ENCODE results near the gene GLRX2.
"Not testable (repeated sequence)": the region's sequence is repeated elsewhere in the genome, so short reads cannot be mapped to it uniquely, and the experiment has no call there.

Gene GLRX2

DNA sequence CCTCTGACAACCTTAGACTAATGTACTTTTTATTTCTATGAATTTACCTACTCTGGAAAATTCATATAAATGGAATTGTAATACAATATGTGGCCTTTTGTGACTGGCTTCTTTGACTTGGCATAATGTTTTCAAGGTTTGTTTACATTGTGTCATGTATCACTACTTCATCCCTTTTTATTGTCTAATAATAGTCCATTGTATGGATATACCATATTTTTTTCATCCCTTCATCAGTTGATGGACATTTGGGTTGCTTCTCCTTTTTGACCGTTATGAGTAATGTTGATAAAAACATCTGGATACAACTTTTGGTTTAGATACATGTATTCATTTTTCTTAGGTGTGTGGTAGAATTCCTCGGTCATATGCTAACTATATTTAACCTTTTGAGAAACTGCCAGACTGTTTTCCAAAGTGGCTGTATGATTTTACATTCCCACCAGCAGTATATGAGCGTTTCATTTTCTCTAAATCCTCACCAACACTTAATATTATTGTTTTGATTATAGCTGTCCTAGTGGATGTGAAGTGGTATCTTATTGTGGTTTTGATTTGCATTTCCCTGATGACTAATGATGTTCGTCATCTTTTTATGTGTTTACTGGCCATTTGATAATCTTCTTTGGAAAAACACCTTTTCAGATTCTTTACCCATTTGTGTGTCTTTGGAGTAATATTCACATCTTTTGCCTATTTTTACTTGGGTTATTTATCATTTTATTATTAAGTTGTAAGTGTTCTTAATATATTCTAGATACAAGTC is 42.3 kb downstream of the GLRX2 start:
- no peak for DNase-seq (ENCODE audit: low read depth)

DNA sequence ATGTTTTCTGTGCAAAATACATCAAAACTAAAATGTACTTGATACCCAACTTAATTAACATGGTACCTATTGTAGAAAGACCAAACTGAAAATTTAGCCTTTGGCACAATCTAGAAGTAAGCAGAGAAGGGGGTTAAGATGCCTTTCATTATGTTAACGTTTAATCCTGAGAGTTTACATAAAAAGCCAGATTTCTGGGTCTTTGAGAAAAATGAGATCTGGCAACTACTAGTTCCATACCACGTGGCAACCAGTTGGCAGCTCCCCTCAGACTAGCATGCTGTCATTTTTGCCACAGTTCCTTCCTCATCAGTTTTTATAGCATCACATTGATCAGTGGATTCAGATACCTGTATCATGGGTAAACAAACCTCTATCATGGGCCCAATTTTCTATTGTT is 44.3 kb downstream of the GLRX2 start:
- DNase-seq (ENCODE audit: low read depth) = no peak

DNA sequence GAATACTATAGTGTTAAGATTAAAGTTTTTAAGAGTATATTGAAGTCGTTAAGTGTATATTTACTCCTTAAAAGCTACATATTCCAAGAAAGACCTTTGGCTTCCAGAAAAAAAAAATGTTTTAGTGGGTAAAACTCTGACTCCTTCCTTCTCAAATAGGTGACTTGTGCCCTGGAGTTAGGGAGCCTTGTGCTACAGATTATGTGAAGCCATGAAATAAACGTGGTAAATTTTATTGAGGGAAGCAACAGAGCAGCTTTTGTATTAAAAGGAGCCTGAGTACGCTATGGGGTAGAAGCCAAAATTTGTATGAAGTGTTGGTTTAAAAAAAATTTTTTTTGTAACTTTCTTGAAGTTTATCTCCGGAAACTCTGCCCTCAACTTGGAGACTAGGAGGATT is 44.8 kb downstream of the GLRX2 start:
- no peak for DNase-seq (ENCODE audit: low read depth)

DNA sequence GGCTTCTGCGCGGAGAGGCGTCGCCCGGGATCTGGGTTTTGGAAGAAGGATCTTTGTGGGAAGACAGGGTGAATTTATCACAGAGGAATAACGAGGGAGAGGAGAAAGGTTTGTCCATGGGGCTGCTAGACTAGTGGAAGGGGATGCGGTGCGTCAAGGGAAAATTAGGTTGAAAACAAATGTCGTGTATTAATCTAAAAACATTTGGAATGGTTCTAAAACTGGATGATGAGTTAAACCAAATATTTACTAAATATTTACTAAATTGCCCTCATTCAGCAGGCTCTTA is 45.2 kb downstream of the GLRX2 start:
- DNase-seq (ENCODE audit: low read depth) = no peak

DNA sequence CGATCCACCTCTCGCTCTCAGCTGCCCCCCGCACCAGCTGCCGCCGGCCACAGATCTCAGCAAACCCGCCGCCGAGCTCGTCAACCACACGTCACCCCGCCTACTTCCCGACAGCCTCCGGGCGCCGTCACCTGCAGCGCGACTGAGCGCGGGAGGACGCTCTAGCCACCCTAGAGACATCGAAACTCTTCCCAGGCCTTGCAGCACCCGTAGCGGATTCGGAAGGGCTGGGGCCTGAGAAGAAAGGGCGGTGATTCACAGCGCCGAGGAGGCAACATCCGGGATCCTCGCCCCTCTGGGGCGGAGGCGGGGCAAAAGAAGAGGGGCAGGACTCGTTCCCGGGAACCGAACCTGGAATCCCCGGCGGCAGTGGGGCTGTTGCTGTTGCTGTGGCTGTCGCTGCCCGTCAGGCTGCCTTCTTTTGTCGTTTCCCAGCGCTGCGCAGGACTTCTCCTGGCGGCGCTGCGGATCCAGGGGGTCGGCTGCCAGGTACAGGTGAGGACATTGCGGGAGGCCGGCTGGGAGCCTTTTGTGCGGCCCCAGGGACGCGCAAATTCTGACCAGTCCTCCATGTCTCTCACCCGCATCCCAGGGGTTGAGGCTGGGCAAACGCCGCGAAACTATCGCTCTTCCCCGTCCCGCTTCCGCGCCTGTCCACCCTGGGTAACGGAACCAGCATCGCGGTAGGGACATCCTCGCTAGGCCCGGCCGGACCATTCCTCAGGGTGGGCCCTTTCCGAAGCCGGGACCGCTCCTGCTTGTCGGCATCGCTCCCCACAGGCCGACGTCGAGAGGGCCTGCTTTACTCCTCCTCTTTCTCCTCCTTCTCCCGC is 45.7 kb downstream of the GLRX2 start, which contains the start of the genes RO60 and UCHL5:
Gene RO60 (plus strand): TSS at position 331 of the 833 bp plus-strand sequence. CDS start 9,443 bp downstream, outside the sequence.
Gene UCHL5 (minus strand): TSS at position 79 of the 833 bp plus-strand sequence. CDS start 100 bp downstream, outside the sequence.
- DNase-seq (ENCODE audit: low read depth) = peak; percentile 97

DNA sequence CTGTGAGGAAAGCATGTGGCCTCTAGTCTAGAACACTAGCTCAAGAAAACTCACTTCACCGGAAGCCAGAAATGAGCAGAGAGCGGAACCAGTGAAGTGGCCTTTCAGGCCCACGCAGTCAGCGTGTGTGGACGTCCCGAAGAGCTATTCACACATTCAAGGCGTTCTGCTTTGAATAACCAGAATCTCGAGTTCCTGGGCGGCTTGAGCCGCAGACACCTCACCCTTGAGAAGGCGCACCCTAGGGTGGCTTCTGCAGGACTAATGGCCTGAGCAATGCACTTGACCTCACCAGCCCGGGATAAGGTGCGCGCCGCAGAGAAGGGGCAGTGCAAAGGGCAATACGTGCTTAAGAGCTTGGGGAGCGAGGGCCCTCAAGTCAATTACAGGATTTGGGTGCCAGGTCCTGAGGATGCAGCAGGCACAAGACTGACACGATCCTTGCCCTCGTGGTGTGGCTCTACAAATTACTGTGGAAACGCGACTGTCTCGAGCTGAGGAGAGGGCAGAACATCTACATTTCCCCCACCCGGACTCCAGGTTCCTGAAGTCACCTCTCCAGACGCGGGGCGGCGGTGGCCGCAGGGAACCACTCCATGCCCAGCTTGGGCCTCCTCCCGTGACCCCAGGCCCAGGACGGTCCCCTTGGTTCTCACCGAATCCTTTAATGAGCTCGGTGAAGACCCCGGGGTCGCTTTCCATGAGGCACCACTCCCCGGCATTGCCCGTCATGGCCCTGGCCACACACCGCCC is 46.5 kb downstream of the GLRX2 start:
- no peak for DNase-seq (ENCODE audit: low read depth)

DNA sequence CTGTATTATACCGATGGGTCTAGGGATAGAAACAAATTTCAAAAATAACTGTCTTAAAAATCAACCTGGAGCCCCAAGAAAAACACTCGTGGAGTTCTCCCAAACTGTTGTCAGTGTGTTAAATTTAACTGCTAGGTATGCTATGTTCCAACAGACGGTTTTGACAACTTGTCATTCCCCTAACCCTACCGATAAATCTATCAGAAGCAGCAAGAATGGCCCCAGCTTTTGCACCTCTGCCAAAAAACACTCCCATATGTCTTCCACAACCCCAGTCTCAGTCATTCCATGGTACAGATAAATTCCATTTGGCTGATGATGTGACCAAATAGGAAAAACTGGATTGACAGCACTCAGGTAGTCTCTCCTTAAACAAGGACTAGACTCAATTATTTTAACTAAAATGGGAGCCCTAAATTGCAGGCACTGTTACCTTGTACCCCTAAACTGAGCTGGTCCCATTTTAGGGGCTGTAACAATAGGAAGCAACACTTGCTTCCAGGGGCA is 51.0 kb downstream of the GLRX2 start:
- DNase-seq (ENCODE audit: low read depth) = no peak

DNA sequence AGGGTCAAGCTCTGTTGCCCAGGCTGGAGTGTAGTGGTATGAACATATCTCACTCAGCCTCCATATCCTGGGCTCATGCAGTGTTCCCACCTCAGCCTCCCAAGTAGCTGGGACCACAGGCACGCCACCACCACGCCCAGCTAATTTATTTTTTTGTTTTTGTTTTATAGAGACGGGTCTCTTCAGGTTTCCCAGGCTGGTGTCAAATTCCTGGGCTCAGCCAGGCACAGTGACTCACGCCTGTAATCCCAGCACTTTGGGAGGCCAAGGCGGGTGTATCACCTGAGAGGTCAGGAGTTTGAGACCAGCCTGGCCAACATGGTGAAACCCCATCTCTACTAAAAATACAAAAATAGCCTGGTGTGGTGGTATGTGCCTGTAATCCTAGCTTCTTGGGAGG is 56.3 kb downstream of the GLRX2 start:
- DNase-seq (ENCODE audit: low read depth) = not testable (repeated sequence)

All from stromal cell of bone marrow (primary cell).